ENCODE results near the gene GNB1L. TPM values are rescaled to one million over a fixed set of nuclear protein-coding genes. Genes with fewer than 3 reads are reported as not detected.

The GNB1L gene
- total and polyA plus RNA-seq, 7 experiments from 2014 or later = 4.2 to 20.8 (median 10.6) TPM

GRCh38 chr22:19756288-19757128, 98.2 kb downstream of the GNB1L start:
- Histone ChIP-seq H3K9me3 (ENCODE audit: control insufficient read depth in 2 of 3, low read length in 3 of 3) (no peaks in the 10 kb centered on the region), H3K4me1 (ENCODE audit: control insufficient read depth in 2 of 2, insufficient read depth in 2 of 2, low read length in 2 of 2) (peaks cover 8 to 23% of the 10 kb centered on the region in 2 donors), H3K4me3 (ENCODE audit: low read length) (peak overlapping the region; percentile 39), H3K27me3 (ENCODE audit: control insufficient read depth in 2 of 2, insufficient read depth in 2 of 2, low read length in 2 of 2) (peaks cover 0 to 11% of the 10 kb centered on the region in 2 donors), H3K27ac (ENCODE audit: low read depth, low read length) (no peak overlapping the region), H3K36me3 (ENCODE audit: control insufficient read depth in 2 of 3, insufficient read depth in 3 of 3, low read length in 3 of 3) (no peaks in the 10 kb centered on the region)
- Mint-ChIP-seq H3K4me1 (peaks cover 19 to 41% (median 25%) of the 10 kb centered on the region in 7 donors), H3K36me3 (peaks cover 0 to 8% (median 7%) of the 10 kb centered on the region in 5 donors), H3K9me3 (peaks cover 0 to 2% (median 0%) of the 10 kb centered on the region in 11 donors), H3K4me3 (peak overlapping the region; percentile 62 to 89 (median 74)), H3K27ac (no peak overlapping the region), H3K27me3 (peaks cover 39 to 67% (median 53%) of the 10 kb centered on the region in 5 donors)
- POLR2A ChIA-PET = interaction anchor here (0.8 to 1.6 kb wide), 2 partner anchors 81 to 140 kb away, joined by 3 to 4 read pairs; no protein-coding TSS in a partner anchor
- ATAC-seq (peak; percentile 79), DNase-seq (peak; percentile 56 to 79 (median 70))
- CTCF ChIA-PET = interaction anchor here (0.7 to 2.2 kb wide), 11 partner anchors 8 to 193 kb away, joined by 3 to 19 read pairs (median 3); no protein-coding TSS in a partner anchor
- intact Hi-C loops (cut with micrococcal nuclease) = loop anchor here (1.0 to 5.0 kb wide), 6 partner anchors 10 to 191 kb away; no protein-coding TSS in a partner anchor

GRCh38 chr22:19755722-19756287, 98.9 kb downstream of the GNB1L start:
- no peak overlapping the region for H3K27ac ChIP-seq (ENCODE audit: low read depth, low read length)
- peak overlapping the region; percentile 39 for H3K4me3 ChIP-seq (ENCODE audit: low read length)
- no peaks in the 10 kb centered on the region for H3K9me3 ChIP-seq (ENCODE audit: control insufficient read depth in 2 of 3, low read length in 3 of 3)
- H3K36me3 ChIP-seq (ENCODE audit: control insufficient read depth in 2 of 3, insufficient read depth in 3 of 3, low read length in 3 of 3) = no peaks in the 10 kb centered on the region
- Mint-ChIP-seq H3K27me3 (peaks cover 37 to 66% (median 51%) of the 10 kb centered on the region in 5 donors), H3K27ac (no peak overlapping the region), H3K9me3 (peaks cover 0 to 2% (median 0%) of the 10 kb centered on the region in 11 donors), H3K4me1 (peaks cover 18 to 40% (median 24%) of the 10 kb centered on the region in 7 donors), H3K4me3 (peak overlapping the region; percentile 40 to 89 (median 76)), H3K36me3 (peaks cover 0 to 8% (median 7%) of the 10 kb centered on the region in 5 donors)
- intact Hi-C loops (cut with micrococcal nuclease) = loop anchor here (1.0 to 5.0 kb wide), 6 partner anchors 10 to 191 kb away; no protein-coding TSS in a partner anchor
- no peak for ATAC-seq
- ChIA-PET CTCF (interaction anchor here (0.7 to 2.2 kb wide), 10 partner anchors 9 to 194 kb away, joined by 3 to 19 read pairs (median 3); no protein-coding TSS in a partner anchor), POLR2A (interaction anchor here (0.8 to 1.6 kb wide), 2 partner anchors 80 to 141 kb away, joined by 3 to 4 read pairs; no protein-coding TSS in a partner anchor)
- peaks cover 0 to 11% of the 10 kb centered on the region in 2 donors for H3K27me3 ChIP-seq (ENCODE audit: control insufficient read depth in 2 of 2, insufficient read depth in 2 of 2, low read length in 2 of 2)
- H3K4me1 ChIP-seq (ENCODE audit: control insufficient read depth in 2 of 2, insufficient read depth in 2 of 2, low read length in 2 of 2) = peaks cover 8 to 23% of the 10 kb centered on the region in 2 donors
- no peak for DNase-seq

- H3K27me3 Mint-ChIP-seq = peaks cover 35 to 65% (median 48%) of the 10 kb centered on the region in 5 donors
- H3K9me3 ChIP-seq (ENCODE audit: control insufficient read depth in 2 of 3, low read length in 3 of 3) = no peaks in the 10 kb centered on the region
- intact Hi-C loops (cut with micrococcal nuclease) = loop anchor here in 1 of 2 donors (5.0 kb wide), 1 partner anchor 102 kb away; no protein-coding TSS in a partner anchor
- peaks cover 0 to 6% (median 5%) of the 10 kb centered on the region in 5 donors for H3K36me3 Mint-ChIP-seq
- peaks cover 0 to 2% (median 0%) of the 10 kb centered on the region in 11 donors for H3K9me3 Mint-ChIP-seq
- H3K27ac Mint-ChIP-seq = no peak overlapping the region
- peaks cover 16 to 37% (median 23%) of the 10 kb centered on the region in 7 donors for H3K4me1 Mint-ChIP-seq
- H3K4me3 ChIP-seq (ENCODE audit: low read length) = no peak overlapping the region
- peaks cover 8 to 23% of the 10 kb centered on the region in 2 donors for H3K4me1 ChIP-seq (ENCODE audit: control insufficient read depth in 2 of 2, insufficient read depth in 2 of 2, low read length in 2 of 2)
- peak overlapping the region in 6 of 10 donors; percentile 21 to 83 (median 62) for H3K4me3 Mint-ChIP-seq
- peaks cover 0 to 11% of the 10 kb centered on the region in 2 donors for H3K27me3 ChIP-seq (ENCODE audit: control insufficient read depth in 2 of 2, insufficient read depth in 2 of 2, low read length in 2 of 2)
- POLR2A ChIA-PET = no interaction called here
- CTCF ChIA-PET = interaction anchor here (2.2 kb wide), 1 partner anchor 156 kb away, joined by 19 read pairs; no protein-coding TSS in a partner anchor
- H3K27ac ChIP-seq (ENCODE audit: low read depth, low read length) = no peak overlapping the region
- no peak for ATAC-seq
- no peak for DNase-seq
- no peaks in the 10 kb centered on the region for H3K36me3 ChIP-seq (ENCODE audit: control insufficient read depth in 2 of 3, insufficient read depth in 3 of 3, low read length in 3 of 3)
Observed at GRCh38 chr22:19755145-19755710, 99.4 kb downstream of the GNB1L start.

- H3K27me3 Mint-ChIP-seq = peaks cover 30 to 60% (median 43%) of the 10 kb centered on the region in 5 donors
- peaks cover 8 to 20% of the 10 kb centered on the region in 2 donors for H3K4me1 ChIP-seq (ENCODE audit: control insufficient read depth in 2 of 2, insufficient read depth in 2 of 2, low read length in 2 of 2)
- H3K27ac Mint-ChIP-seq = no peak overlapping the region
- no peaks in the 10 kb centered on the region for H3K9me3 ChIP-seq (ENCODE audit: control insufficient read depth in 2 of 3, low read length in 3 of 3)
- no peak overlapping the region for H3K4me3 ChIP-seq (ENCODE audit: low read length)
- no peak overlapping the region for H3K27ac ChIP-seq (ENCODE audit: low read depth, low read length)
- peaks cover 0 to 11% of the 10 kb centered on the region in 2 donors for H3K27me3 ChIP-seq (ENCODE audit: control insufficient read depth in 2 of 2, insufficient read depth in 2 of 2, low read length in 2 of 2)
- DNase-seq (no peak), ATAC-seq (no peak)
- POLR2A ChIA-PET = no interaction called here
- H3K36me3 Mint-ChIP-seq = peaks cover 0 to under 1% (median under 1%) of the 10 kb centered on the region in 5 donors
- H3K9me3 Mint-ChIP-seq = no peaks in the 10 kb centered on the region
- peaks cover 11 to 32% (median 18%) of the 10 kb centered on the region in 7 donors for H3K4me1 Mint-ChIP-seq
- H3K4me3 Mint-ChIP-seq = peak overlapping the region in 5 of 10 donors; percentile 21 to 82 (median 50)
- H3K36me3 ChIP-seq (ENCODE audit: control insufficient read depth in 2 of 3, insufficient read depth in 3 of 3, low read length in 3 of 3) = no peaks in the 10 kb centered on the region
- intact Hi-C loops (cut with micrococcal nuclease) = loop anchor here in 1 of 2 donors (5.0 kb wide), 1 partner anchor 103 kb away; no protein-coding TSS in a partner anchor
- CTCF ChIA-PET = no interaction called here
Observed at GRCh38 chr22:19754701-19755144, 100.0 kb downstream of the GNB1L start.

- no peaks in the 10 kb centered on the region for H3K36me3 ChIP-seq (ENCODE audit: control insufficient read depth in 2 of 3, insufficient read depth in 3 of 3, low read length in 3 of 3)
- Mint-ChIP-seq H3K27ac (no peak overlapping the region), H3K27me3 (peaks cover 26 to 56% (median 38%) of the 10 kb centered on the region in 5 donors), H3K9me3 (no peaks in the 10 kb centered on the region), H3K36me3 (no peaks in the 10 kb centered on the region), H3K4me1 (peaks cover 6 to 28% (median 14%) of the 10 kb centered on the region in 7 donors), H3K4me3 (peak overlapping the region in 1 of 10 donors; percentile 29)
- H3K9me3 ChIP-seq (ENCODE audit: control insufficient read depth in 2 of 3, low read length in 3 of 3) = no peaks in the 10 kb centered on the region
- H3K27me3 ChIP-seq (ENCODE audit: control insufficient read depth in 2 of 2, insufficient read depth in 2 of 2, low read length in 2 of 2) = peaks cover 0 to 11% of the 10 kb centered on the region in 2 donors
- peaks cover 8 to 16% of the 10 kb centered on the region in 2 donors for H3K4me1 ChIP-seq (ENCODE audit: control insufficient read depth in 2 of 2, insufficient read depth in 2 of 2, low read length in 2 of 2)
- ATAC-seq (no peak), DNase-seq (no peak)
- ChIA-PET CTCF (no interaction called here), POLR2A (no interaction called here)
- intact Hi-C loops (cut with micrococcal nuclease) = no loop called here
- no peak overlapping the region for H3K27ac ChIP-seq (ENCODE audit: low read depth, low read length)
- H3K4me3 ChIP-seq (ENCODE audit: low read length) = no peak overlapping the region
Observed at GRCh38 chr22:19753996-19754700, 100.5 kb downstream of the GNB1L start.
